ENCODE results near the gene HPCAL1. TPM values are rescaled to one million over a fixed set of nuclear protein-coding genes. Genes with fewer than 3 reads are reported as not detected.

Gene HPCAL1
- total and polyA plus RNA-seq, 10 of the 15 experiments (the other 5 are each of a cell fraction or from before 2014, with no cell fraction given): 0.40 to 12.8 (median 7.9) TPM

DNA sequence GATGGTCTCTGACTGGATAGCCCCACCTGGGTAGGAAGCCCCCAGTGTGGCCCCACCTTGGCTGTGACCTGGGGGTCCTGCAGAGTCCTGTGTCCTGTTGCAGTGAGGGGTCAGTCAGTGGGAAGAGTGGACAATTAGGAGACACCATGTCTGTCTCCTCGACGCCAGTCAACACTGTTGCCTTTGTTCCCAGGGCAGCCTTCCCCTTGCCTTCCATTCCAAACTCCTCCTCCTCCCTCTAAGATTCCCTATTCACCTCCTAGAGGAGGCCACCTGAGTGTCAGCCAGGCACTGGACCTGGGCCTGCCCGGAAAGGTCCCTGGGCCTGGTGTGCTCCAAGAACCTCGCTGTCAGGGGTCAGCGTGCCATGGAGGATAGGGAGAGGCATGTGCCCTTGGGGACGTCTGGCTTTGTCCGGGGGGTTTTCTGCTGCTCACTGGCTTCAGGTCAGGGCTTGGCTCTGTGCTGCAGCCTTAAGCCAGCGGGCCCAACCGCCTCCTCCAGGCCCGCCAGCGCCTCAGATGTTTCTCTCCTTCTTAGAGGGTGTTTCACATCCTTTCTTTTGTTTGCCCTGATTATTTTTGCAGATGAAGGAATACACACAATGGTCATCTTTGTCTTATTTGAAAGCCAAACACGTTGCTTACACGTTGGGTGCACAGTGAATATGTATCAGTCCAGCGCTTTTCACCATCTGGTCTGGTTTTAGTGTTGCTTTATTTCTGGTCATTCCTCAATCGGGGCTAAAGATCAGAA, 68.9 kb downstream of the HPCAL1 start (continued):
- TF ChIP-seq, protein P1, sequence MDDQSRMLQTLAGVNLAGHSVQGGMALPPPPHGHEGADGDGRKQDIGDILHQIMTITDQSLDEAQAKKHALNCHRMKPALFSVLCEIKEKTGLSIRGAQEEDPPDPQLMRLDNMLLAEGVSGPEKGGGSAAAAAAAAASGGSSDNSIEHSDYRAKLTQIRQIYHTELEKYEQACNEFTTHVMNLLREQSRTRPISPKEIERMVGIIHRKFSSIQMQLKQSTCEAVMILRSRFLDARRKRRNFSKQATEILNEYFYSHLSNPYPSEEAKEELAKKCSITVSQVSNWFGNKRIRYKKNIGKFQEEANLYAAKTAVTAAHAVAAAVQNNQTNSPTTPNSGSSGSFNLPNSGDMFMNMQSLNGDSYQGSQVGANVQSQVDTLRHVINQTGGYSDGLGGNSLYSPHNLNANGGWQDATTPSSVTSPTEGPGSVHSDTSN (IDR thresholded peaks at IDR 0.05; ENCODE audit: insufficient replicate concordance, low read depth, low read length): no peak

DNA sequence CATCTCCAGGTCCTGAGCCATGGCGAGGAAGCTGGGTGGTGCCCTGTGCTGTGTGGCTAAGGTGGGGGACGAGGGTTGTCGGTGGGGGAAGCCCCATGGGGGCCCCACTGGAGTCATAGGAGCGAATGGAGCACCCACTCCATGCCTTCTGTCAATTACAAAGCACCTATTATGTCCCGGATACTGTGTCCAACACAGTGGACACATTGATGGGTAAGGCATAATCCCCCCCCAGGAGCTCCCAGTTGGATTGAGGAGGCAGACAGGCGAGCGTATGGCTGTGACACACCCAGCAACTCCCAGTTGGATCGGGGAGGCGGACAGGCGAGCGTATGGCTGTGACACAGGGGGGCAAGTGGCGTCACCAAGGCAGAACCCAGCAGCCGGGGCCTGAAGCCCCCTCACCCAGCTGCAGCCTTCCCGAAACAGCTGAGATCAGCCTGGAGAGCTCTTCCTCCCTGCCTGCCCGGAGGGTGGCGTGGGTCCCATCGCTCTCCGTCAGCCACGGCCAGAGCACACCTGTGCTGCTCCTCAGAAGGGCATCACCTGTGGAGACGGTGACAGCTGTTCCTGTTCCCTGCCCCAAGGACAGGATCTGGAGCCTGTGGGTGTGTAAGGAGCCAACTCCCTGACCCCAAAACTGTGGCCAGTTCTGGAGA, 69.6 kb downstream of the HPCAL1 start:
- SMC1A ChIA-PET (ENCODE audit: uncharacterized antibody, unreplicated experiment): no interaction called here
- Histone ChIP-seq H3K27me3 (replicated peaks in 1 of 2; ENCODE audit: control insufficient read depth in 2 of 2, insufficient read depth in 2 of 2, low read length in 1 of 2) (no peaks in the 10 kb centered on the region), H3K27ac (ENCODE audit: control insufficient read depth, insufficient read depth) (no peak overlapping the region), H3K9me3 (replicated peaks; ENCODE audit: control insufficient read depth, insufficient read depth, low read length) (no peaks in the 10 kb centered on the region), H3K4me1 (ENCODE audit: control insufficient read depth, insufficient read depth, low read length) (peaks cover 12% of the 10 kb centered on the region), H3K9ac (ENCODE audit: control insufficient read depth, insufficient read depth, low read length) (no peak overlapping the region), H3K4me3 (no peak overlapping the region), H4K20me1 (ENCODE audit: control insufficient read depth, insufficient read depth) (no peaks in the 10 kb centered on the region), H2AFZ (ENCODE audit: control insufficient read depth, low read depth, low read length) (no peak overlapping the region), H3K36me3 (ENCODE audit: control insufficient read depth in 2 of 2, insufficient read depth in 2 of 2, low read length in 1 of 2) (no peaks in the 10 kb centered on the region), H3K4me2 (ENCODE audit: control insufficient read depth, insufficient read depth) (no peak overlapping the region), H3K79me2 (ENCODE audit: control insufficient read depth, insufficient read depth, low read length) (no peaks in the 10 kb centered on the region)
- POLR2A ChIA-PET: interaction anchor here (1.1 kb wide), 1 partner anchor 35 kb away, joined by 3 read pairs; no protein-coding TSS in a partner anchor
- DNase-seq (ENCODE audit: low read depth, low spot score) (no peak), FAIRE-seq (no peak), ATAC-seq (no peak)
- in situ Hi-C loops (cut with MboI): no loop called here
- RAD21 ChIA-PET (ENCODE audit: unreplicated experiment): interaction anchor here (0.6 kb wide), 1 partner anchor 71 kb away, joined by 5 read pairs; no protein-coding TSS in a partner anchor
- intact Hi-C loops (cut with micrococcal nuclease; ENCODE audit: unreplicated experiment): no loop called here
- CTCF ChIA-PET: no interaction called here
- no TSS peak for BruUV-seq (replicated peaks)
- WGBS (ENCODE audit: insufficient coverage, insufficient replicate concordance, low lambda C conversion rate, missing lambda C conversion rate): 59% methylated on average over 20 of the region's 20 CpGs
- TF ChIP-seq MTA3 (IDR thresholded peaks at IDR 0.05; ENCODE audit: borderline replicate concordance, low read length) (no peak), SMAD5 (IDR thresholded peaks at IDR 0.05; ENCODE audit: low read depth) (no peak), FOXK2 (IDR thresholded peaks at IDR 0.05) (no peak), RB1 (IDR thresholded peaks at IDR 0.05; ENCODE audit: borderline replicate concordance) (no peak), ETV6 (conservative IDR thresholded peaks at IDR 0.05 in 1 of 2, IDR thresholded peaks at IDR 0.05 in 1 of 2; ENCODE audit: borderline replicate concordance in 1 of 2, low read depth in 1 of 2) (no peak), CBX5 (IDR thresholded peaks at IDR 0.05; ENCODE audit: low read depth) (no peak), ZNF207 (IDR thresholded peaks at IDR 0.05; ENCODE audit: borderline replicate concordance) (no peak), POLR2AphosphoS2 (IDR thresholded peaks at IDR 0.05; ENCODE audit: low read depth, low read length) (no peak), CHD4 (IDR thresholded peaks at IDR 0.05) (no peak), PAX8 (IDR thresholded peaks at IDR 0.05) (no peak), SUZ12 (IDR thresholded peaks at IDR 0.05; ENCODE audit: unreplicated experiment) (no peak), NFXL1 (IDR thresholded peaks at IDR 0.05; ENCODE audit: borderline replicate concordance) (no peak), MYB (IDR thresholded peaks at IDR 0.05; ENCODE audit: borderline replicate concordance, low read depth, low read length) (no peak), SUPT20H (IDR thresholded peaks at IDR 0.05; ENCODE audit: borderline replicate concordance, control insufficient read depth, low read depth, low read length) (no peak)
- TF ChIP-seq, protein P2, sequence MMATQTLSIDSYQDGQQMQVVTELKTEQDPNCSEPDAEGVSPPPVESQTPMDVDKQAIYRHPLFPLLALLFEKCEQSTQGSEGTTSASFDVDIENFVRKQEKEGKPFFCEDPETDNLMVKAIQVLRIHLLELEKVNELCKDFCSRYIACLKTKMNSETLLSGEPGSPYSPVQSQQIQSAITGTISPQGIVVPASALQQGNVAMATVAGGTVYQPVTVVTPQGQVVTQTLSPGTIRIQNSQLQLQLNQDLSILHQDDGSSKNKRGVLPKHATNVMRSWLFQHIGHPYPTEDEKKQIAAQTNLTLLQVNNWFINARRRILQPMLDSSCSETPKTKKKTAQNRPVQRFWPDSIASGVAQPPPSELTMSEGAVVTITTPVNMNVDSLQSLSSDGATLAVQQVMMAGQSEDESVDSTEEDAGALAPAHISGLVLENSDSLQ (IDR thresholded peaks at IDR 0.05): no peak
- TF ChIP-seq, protein P3, sequence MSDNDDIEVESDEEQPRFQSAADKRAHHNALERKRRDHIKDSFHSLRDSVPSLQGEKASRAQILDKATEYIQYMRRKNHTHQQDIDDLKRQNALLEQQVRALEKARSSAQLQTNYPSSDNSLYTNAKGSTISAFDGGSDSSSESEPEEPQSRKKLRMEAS (IDR thresholded peaks at IDR 0.05; ENCODE audit: low read depth, low read length): no peak
- TF ChIP-seq, protein P4, sequence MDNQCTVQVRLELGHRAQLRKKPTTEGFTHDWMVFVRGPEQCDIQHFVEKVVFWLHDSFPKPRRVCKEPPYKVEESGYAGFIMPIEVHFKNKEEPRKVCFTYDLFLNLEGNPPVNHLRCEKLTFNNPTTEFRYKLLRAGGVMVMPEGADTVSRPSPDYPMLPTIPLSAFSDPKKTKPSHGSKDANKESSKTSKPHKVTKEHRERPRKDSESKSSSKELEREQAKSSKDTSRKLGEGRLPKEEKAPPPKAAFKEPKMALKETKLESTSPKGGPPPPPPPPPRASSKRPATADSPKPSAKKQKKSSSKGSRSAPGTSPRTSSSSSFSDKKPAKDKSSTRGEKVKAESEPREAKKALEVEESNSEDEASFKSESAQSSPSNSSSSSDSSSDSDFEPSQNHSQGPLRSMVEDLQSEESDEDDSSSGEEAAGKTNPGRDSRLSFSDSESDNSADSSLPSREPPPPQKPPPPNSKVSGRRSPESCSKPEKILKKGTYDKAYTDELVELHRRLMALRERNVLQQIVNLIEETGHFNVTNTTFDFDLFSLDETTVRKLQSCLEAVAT (IDR thresholded peaks at IDR 0.05): no peak
